Activated CD4-positive, alpha-beta memory T cell treated with anti-CD3 and anti-CD28 coated beads, Interleukin-2, amount 10 ng/mL, durations not matched to agents 7 days and 5 days (primary cell): ENCODE results near the gene PNLIPRP2. TPM values are rescaled to one million over a fixed set of nuclear protein-coding genes. Genes with fewer than 3 reads are reported as not detected.

Experiments
- CTCF ChIA-PET: fragments of 350-600 bp; sonication (Branson Sonifier 250); formaldehyde crosslinking; loops from one replicate; lab custom pipeline; 2021; ENCODE audit warnings: antibody characterized with exemption, inconsistent platforms; lab: Charles Lee
- POLR2A ChIA-PET: fragments of 350-600 bp; sonication (Branson Sonifier 250); formaldehyde crosslinking; loops from one replicate; lab custom pipeline; 2021; ENCODE audit warnings: antibody characterized with exemption; lab: Charles Lee
- DNase-seq: peaks from one replicate; pipeline ENCODE4 v3.0.0-alpha.2; 2020
- H3K27ac Mint-ChIP-seq: one replicate; pipeline ENCODE4 v1.8.0; 2021; ENCODE audit warnings: mild to moderate bottlenecking, mixed read lengths
- H3K27me3 Mint-ChIP-seq: one replicate; pipeline ENCODE4 v1.8.0; 2021; ENCODE audit warnings: mixed read lengths
- H3K36me3 Mint-ChIP-seq: one replicate; pipeline ENCODE4 v1.8.0; 2021; ENCODE audit warnings: low read depth, mixed read lengths
- H3K4me1 Mint-ChIP-seq: one replicate; pipeline ENCODE4 v1.8.0; 2021; ENCODE audit warnings: mixed read lengths
- H3K4me3 Mint-ChIP-seq: one replicate; pipeline ENCODE4 v1.8.0; 2021; ENCODE audit warnings: mild to moderate bottlenecking, mixed read lengths
- H3K9me3 Mint-ChIP-seq: one replicate; pipeline ENCODE4 v1.8.0; 2021; ENCODE audit warnings: mixed read lengths
- total RNA-seq, 2 experiments: library from RNA; stranded (reverse); gene quantifications; one replicate each; pipeline ENCODE4 v1.2.3, GENCODE V29; 2021

Gene PNLIPRP2
- total RNA-seq, 2 experiments from 2014 or later: not detected

DNA sequence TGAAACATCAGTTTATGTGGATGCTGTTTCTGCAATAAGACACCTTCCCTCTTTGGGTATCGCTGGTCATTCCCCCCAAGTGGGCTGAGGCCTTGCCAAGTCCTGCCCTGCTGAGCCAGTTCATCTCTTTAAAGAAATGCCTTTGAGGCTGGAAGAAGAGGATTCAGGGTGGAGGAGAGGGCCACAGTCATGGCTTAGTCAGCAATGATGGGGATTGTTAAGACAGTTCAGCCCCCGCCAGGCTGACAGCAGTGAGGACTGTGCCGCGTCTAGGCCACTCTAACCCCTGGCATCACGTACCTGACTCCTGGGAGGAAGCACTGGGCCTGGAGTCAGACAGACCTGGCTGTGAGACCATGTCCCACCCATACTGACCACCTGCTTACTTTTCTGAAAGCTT, 48.3 kb downstream of the PNLIPRP2 start:
- H3K9me3 Mint-ChIP-seq: no peaks in the 10 kb centered on the region
- H3K27me3 Mint-ChIP-seq: peaks cover 9% of the 10 kb centered on the region
- H3K36me3 Mint-ChIP-seq: no peaks in the 10 kb centered on the region
- no peak overlapping the region for H3K4me3 Mint-ChIP-seq
- POLR2A ChIA-PET: no interaction called here
- H3K4me1 Mint-ChIP-seq: no peaks in the 10 kb centered on the region
- no peak for DNase-seq
- H3K27ac Mint-ChIP-seq: no peak overlapping the region
- CTCF ChIA-PET: no interaction called here

DNA sequence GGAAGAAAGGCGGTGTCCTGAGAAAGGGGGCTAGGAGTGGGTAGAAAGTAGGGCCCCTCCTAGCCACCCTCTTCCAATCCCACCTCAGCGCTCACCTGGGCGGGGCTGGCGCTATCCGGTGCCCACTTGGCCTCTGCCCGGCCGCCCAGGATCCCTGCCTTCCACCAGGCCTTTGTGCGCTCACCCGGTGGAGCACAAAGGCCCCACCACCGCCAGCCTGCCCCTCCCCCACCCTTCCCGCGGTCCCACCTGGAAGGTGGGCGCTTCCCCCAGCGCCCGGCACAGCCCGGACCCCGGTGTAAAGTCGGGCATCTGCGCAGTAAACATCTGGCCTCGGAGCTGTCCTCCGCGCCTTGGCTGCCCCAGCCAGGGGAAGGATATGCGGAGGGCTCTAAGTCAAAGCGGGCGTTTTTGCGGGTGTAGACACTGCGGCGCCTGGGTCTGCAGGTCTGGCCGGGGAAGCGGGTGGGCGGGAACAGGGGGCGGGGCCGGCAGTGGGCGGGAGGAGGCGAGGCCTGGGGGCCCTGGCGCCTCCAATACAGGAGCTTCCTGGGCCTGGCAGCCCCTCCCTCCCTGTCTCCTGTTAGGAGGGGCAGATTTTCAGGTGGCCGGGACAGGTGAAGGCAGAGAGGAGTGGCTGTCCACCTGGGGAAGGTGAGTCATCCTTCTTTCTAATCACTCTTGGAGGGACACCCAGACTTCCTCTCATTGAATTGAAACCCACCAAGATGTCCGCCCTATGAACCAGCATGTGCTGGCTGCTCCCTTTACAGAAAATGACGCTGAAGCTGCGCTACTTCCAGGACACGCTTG, 49.3 kb downstream of the PNLIPRP2 start:
- H3K36me3 Mint-ChIP-seq: no peaks in the 10 kb centered on the region
- no peak for DNase-seq
- CTCF ChIA-PET: no interaction called here
- H3K4me3 Mint-ChIP-seq: no peak overlapping the region
- POLR2A ChIA-PET: no interaction called here
- no peak overlapping the region for H3K27ac Mint-ChIP-seq
- no peaks in the 10 kb centered on the region for H3K4me1 Mint-ChIP-seq
- no peaks in the 10 kb centered on the region for H3K9me3 Mint-ChIP-seq
- peaks cover 9% of the 10 kb centered on the region for H3K27me3 Mint-ChIP-seq

DNA sequence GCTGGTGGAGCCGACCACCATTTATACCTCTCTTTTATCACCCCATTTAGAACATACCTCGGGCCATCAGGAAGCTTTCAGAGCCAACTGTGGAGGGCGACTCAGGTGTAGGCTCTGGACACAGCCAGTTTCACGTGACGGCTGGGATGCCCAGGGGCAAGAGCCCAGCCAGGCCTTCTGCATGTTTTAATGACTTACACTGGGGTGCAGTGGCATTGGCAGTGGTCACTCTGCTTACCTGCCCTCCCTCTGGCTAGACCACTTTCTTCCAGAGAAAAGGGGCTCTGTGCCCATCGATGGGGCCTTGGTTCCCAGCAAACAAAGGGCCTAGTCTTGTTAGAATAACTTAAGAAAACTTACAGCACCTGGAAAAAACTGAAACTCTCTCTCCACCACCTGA, 50.0 kb downstream of the PNLIPRP2 start:
- peaks cover 9% of the 10 kb centered on the region for H3K27me3 Mint-ChIP-seq
- no peaks in the 10 kb centered on the region for H3K4me1 Mint-ChIP-seq
- DNase-seq: no peak
- H3K9me3 Mint-ChIP-seq: no peaks in the 10 kb centered on the region
- no peak overlapping the region for H3K27ac Mint-ChIP-seq
- no peaks in the 10 kb centered on the region for H3K36me3 Mint-ChIP-seq
- POLR2A ChIA-PET: no interaction called here
- H3K4me3 Mint-ChIP-seq: no peak overlapping the region
- CTCF ChIA-PET: no interaction called here

DNA sequence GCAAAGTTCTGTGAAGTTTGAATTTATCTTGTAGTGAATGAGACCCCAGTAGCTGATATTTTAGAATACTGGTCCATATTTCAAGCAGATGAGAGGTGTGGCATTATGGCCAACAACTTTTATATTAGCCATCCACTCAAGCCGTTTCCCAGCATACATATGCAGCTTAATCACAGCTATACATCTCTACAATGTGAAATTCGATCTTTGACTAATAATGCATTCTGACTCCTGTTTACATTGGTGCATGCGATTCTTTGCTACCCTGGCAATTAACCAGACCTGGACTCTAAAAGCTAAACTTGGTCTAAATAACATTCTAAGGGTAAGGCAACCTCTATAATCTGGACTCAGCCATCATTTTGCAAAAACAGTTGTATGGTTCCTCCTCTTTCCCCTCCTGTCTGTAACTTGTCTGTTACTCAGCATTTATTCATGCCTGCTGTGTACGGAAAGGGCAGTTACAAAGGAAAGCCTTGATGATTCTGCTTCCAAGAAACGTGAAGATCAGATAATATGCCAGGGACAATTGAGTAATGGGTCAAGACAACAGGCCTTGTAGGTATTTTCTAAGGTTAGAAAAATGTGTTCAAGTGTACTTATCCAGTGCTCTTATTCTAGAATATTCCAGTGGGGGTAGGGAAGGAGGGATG, 50.6 kb downstream of the PNLIPRP2 start:
- Mint-ChIP-seq H3K36me3 (no peaks in the 10 kb centered on the region), H3K4me3 (no peak overlapping the region)
- CTCF ChIA-PET: no interaction called here

DNA sequence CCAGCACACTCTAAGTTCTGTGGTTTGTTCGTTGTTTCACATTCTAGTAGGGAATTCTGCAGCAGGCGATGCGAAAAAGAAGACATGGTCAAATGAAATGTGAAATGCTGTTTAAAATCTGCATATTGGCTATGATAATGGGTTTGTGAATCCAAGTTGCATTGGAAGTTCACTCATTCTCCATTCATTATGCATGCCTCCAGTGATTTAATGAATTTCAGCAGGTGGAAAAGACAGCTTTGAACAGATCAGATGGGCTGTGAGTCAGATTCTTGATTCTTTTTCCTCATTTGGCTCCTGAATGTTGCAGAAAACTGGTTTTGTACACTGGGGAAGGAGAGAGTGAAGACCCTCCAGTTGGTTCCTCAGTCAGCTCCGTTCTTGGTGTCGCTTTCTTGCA, 52.1 kb downstream of the PNLIPRP2 start:
- Mint-ChIP-seq H3K9me3 (no peaks in the 10 kb centered on the region), H3K36me3 (no peaks in the 10 kb centered on the region), H3K4me1 (no peaks in the 10 kb centered on the region), H3K4me3 (no peak overlapping the region), H3K27ac (no peak overlapping the region), H3K27me3 (peaks cover 9% of the 10 kb centered on the region)
- ChIA-PET CTCF (no interaction called here), POLR2A (no interaction called here)
- DNase-seq: no peak

More for the DNA sequence above, 50.6 kb downstream of the PNLIPRP2 start:
- POLR2A ChIA-PET: no interaction called here
- DNase-seq: no peak
- Mint-ChIP-seq H3K9me3 (no peaks in the 10 kb centered on the region), H3K27ac (no peak overlapping the region), H3K27me3 (peaks cover 9% of the 10 kb centered on the region), H3K4me1 (no peaks in the 10 kb centered on the region)

DNA sequence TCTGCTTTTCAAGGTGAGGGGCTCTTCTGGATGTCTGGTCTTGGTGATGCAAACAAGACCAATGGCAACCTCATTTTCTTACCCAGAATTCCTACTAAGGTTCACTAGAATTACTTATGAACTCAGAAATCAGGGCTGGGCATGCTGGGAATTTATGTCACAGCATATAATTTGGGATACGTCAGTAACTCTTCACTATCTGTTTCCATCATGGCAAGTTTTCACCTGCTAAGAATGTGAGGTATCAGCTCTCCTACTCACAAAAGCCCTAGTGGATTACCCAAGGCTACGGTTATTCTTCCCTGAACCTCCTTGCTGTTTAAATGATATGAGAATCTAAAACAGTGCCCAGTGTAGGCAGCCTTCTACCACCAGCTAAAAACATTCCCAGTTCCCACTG, 53.1 kb downstream of the PNLIPRP2 start:
- no peaks in the 10 kb centered on the region for H3K36me3 Mint-ChIP-seq
- no peak overlapping the region for H3K27ac Mint-ChIP-seq
- ChIA-PET POLR2A (no interaction called here), CTCF (no interaction called here)
- no peak overlapping the region for H3K4me3 Mint-ChIP-seq
- DNase-seq: no peak
- peaks cover 9% of the 10 kb centered on the region for H3K27me3 Mint-ChIP-seq
- no peaks in the 10 kb centered on the region for H3K9me3 Mint-ChIP-seq
- H3K4me1 Mint-ChIP-seq: no peaks in the 10 kb centered on the region

DNA sequence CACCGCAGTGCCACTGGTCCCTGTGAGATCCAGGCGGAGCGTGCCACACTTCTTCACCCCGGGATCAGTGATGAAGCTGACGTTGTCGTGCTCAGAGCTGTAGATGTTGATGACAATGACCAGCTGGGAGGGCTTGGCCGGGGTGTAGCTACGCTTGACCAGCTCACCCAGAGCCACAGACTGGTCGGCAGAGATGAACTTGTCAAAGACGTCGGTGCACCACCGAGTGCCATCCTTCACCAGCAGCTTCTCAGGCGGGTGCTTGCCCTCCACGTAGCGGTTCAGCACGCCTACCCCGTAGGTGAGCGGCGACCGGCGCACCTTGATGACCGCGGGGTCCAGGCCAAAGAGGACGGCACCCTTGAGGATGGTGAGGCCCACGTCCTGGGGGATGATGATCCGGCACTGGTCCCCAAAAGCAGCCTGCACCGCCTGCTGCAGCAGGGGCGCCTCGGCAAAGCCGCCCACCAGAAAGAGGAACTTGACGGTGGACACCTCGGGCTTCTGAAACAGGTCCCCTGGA, 54.2 kb downstream of the PNLIPRP2 start:
- ChIA-PET POLR2A (no interaction called here), CTCF (interaction anchor here (1.5 kb wide), 1 partner anchor 500 kb away, joined by 4 read pairs; no protein-coding TSS in a partner anchor)
- Mint-ChIP-seq H3K27me3 (peaks cover 9% of the 10 kb centered on the region), H3K9me3 (no peaks in the 10 kb centered on the region), H3K36me3 (no peaks in the 10 kb centered on the region), H3K4me1 (no peaks in the 10 kb centered on the region), H3K27ac (no peak overlapping the region), H3K4me3 (no peak overlapping the region)
- DNase-seq: no peak

DNA sequence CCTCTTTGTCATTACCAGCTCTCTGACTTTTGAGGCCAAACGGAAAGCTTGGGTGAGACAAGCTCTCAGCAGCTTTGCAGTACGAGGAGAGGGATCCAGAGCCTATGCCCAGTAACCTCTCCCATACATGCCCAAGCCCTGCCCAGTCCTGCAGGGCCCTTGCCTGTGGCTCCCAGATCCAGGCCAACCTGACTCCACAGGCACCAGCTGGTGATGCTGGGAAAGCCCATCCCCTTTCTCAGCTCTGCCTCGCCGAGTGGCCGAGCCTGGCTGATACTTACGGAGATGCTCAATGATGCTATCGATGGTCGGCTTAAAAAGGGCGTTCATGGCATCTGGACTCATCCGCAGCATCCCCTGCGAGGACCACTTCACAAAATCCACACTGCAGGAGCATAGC, 55.4 kb downstream of the PNLIPRP2 start:
- POLR2A ChIA-PET: no interaction called here
- CTCF ChIA-PET: interaction anchor here (1.5 kb wide), 1 partner anchor 499 kb away, joined by 4 read pairs; no protein-coding TSS in a partner anchor
- H3K36me3 Mint-ChIP-seq: no peaks in the 10 kb centered on the region
- no peak overlapping the region for H3K27ac Mint-ChIP-seq
- no peak overlapping the region for H3K4me3 Mint-ChIP-seq
- H3K9me3 Mint-ChIP-seq: no peaks in the 10 kb centered on the region
- H3K27me3 Mint-ChIP-seq: peaks cover 9% of the 10 kb centered on the region
- no peak for DNase-seq
- H3K4me1 Mint-ChIP-seq: no peaks in the 10 kb centered on the region

DNA sequence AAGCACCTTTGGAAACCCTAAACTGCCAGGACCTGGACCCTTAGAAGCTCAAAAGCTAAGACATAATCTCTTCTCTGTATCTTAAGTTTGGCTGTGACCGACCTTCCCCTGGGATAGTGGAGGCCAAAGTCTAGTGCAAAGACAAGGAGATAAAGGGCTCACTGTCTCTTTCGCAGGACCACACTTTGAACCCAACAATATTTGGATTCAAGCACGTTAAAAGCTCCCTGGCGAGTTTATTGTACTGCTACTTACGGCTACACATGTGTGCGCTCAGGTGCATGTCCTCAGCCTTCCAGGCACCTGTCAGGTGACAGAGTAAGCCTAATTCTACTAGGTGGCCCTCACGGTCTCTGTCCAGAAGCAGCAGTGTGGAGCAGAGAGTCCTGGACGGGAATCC, 55.9 kb downstream of the PNLIPRP2 start:
- ChIA-PET CTCF (interaction anchor here (1.5 kb wide), 2 partner anchors 498 kb away, joined by 4 read pairs; no protein-coding TSS in a partner anchor), POLR2A (no interaction called here)
- no peak overlapping the region for H3K4me3 Mint-ChIP-seq
- no peaks in the 10 kb centered on the region for H3K36me3 Mint-ChIP-seq
- H3K27me3 Mint-ChIP-seq: peaks cover 5% of the 10 kb centered on the region
- no peak overlapping the region for H3K27ac Mint-ChIP-seq
- H3K4me1 Mint-ChIP-seq: no peaks in the 10 kb centered on the region
- no peaks in the 10 kb centered on the region for H3K9me3 Mint-ChIP-seq
- no peak for DNase-seq

DNA sequence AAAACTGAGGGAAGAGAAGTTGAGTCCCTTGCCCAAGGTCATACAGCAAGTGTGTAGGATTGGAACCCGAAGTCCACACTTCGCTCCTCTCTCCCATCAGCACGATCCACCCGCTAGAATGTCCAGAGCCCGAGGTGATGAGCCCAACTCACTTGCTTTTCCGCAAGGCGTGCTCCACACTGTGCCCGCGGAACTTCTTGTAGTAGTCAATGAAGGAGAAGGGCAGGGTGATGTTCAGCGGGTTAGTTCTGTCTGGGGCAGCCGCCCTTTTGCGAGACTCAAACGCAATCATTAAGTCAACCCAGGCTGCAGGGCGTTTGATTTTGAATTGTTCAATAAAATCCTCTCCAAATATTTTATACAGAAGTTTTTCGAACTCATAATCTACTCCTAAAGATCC, 58.6 kb downstream of the PNLIPRP2 start:
- Mint-ChIP-seq H3K27me3 (no peaks in the 10 kb centered on the region), H3K36me3 (no peaks in the 10 kb centered on the region), H3K27ac (no peak overlapping the region), H3K4me3 (no peak overlapping the region), H3K9me3 (no peaks in the 10 kb centered on the region), H3K4me1 (peaks cover 1% of the 10 kb centered on the region)
- CTCF ChIA-PET: interaction anchor here (0.6 to 1.4 kb wide), 2 partner anchors 234 to 495 kb away, joined by 3 to 4 read pairs; no protein-coding TSS in a partner anchor
- no peak for DNase-seq
- POLR2A ChIA-PET: no interaction called here

DNA sequence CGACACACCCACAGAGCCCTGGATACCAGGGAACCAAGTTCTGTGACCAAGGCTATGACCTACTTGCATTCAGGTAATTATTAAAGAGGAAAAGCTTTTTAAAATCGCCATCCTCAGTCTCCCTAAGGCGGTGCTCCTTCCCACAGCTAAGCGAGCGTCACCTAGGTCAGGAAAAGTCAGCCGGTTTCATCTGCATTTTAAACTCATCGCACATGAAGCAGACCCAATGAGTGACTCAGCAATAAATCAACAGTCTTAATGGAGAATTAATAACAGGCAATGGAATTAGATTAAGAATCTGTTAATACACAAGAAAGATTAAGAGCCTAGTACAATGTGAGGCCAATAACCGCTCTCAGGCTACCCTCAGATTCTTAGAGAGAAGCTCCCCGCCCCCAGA, 62.4 kb downstream of the PNLIPRP2 start:
- H3K27ac Mint-ChIP-seq: no peak overlapping the region
- H3K36me3 Mint-ChIP-seq: no peaks in the 10 kb centered on the region
- no peaks in the 10 kb centered on the region for H3K9me3 Mint-ChIP-seq
- H3K4me3 Mint-ChIP-seq: no peak overlapping the region
- no peaks in the 10 kb centered on the region for H3K27me3 Mint-ChIP-seq
- no peak for DNase-seq
- ChIA-PET POLR2A (no interaction called here), CTCF (interaction anchor here (0.8 to 4.3 kb wide), 5 partner anchors 11 to 491 kb away, joined by 3 to 64 read pairs (median 3); no protein-coding TSS in a partner anchor)
- H3K4me1 Mint-ChIP-seq: peaks cover 1% of the 10 kb centered on the region

DNA sequence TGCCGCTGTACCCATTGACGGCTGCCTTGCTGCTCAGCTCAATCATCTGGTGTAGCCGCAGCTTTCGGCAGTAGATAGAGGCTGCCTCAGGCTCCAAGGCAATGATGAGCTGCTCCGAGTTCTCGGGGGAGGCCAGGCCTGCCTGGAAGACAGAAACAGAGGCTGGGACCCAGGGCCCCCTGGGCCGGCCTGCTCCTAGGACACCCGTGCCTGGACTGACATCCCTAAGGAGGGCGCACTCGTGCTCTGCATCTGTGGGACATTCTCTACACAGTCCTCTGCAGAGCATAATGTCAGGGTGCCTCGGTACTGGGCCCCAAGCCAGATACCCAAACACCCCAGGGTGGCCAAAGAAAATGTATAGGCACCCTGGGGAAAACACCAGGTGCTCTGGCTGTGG, 63.1 kb downstream of the PNLIPRP2 start:
- CTCF ChIA-PET: interaction anchor here (0.8 to 4.3 kb wide), 4 partner anchors 10 to 491 kb away, joined by 3 to 64 read pairs (median 8); no protein-coding TSS in a partner anchor
- Mint-ChIP-seq H3K27ac (no peak overlapping the region), H3K36me3 (no peaks in the 10 kb centered on the region), H3K4me3 (no peak overlapping the region), H3K27me3 (no peaks in the 10 kb centered on the region), H3K4me1 (peaks cover 1% of the 10 kb centered on the region), H3K9me3 (no peaks in the 10 kb centered on the region)
- POLR2A ChIA-PET: no interaction called here
- DNase-seq: no peak

DNA sequence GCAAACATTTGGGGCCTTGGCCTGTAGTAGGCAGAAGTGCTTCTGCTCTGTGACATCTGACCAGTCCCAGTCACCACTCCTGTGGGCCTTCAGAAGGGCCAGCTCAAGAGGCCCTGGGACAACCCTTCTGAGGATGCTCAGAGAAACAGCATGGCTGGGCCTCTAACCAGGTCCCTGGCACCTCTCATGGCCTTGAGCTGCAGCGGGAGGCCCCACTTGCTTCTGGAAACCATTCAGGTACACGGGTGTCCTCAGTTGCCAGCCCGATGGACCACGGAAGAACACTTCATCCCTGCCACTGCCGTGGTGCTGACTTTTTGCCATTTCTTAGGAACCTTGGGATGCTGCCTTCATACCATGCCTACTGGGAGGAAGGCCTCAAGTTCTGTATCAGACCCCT, 64.0 kb downstream of the PNLIPRP2 start:
- DNase-seq: no peak
- no peaks in the 10 kb centered on the region for H3K27me3 Mint-ChIP-seq
- CTCF ChIA-PET: interaction anchor here (0.8 to 4.3 kb wide), 3 partner anchors 35 to 103 kb away, joined by 3 to 64 read pairs (median 8); no protein-coding TSS in a partner anchor
- H3K9me3 Mint-ChIP-seq: no peaks in the 10 kb centered on the region
- H3K36me3 Mint-ChIP-seq: no peaks in the 10 kb centered on the region
- POLR2A ChIA-PET: no interaction called here
- H3K27ac Mint-ChIP-seq: no peak overlapping the region
- H3K4me1 Mint-ChIP-seq: peaks cover 1% of the 10 kb centered on the region
- no peak overlapping the region for H3K4me3 Mint-ChIP-seq
